ENCODE results near the gene SRGAP1.
"Not testable (repeated sequence)": the region's sequence is repeated elsewhere in the genome, so short reads cannot be mapped to it uniquely, and the experiment has no call there.

The SRGAP1 gene

GRCh38 chr12:63865448-63865847 is 20.9 kb downstream of the SRGAP1 start:
- DNase-seq: no peak

- DNase-seq: no peak
Measured at GRCh38 chr12:63867053-63867452, 22.6 kb downstream of the SRGAP1 start.

- DNase-seq: no peak
Measured at GRCh38 chr12:63869656-63870055, 25.2 kb downstream of the SRGAP1 start.

DNA sequence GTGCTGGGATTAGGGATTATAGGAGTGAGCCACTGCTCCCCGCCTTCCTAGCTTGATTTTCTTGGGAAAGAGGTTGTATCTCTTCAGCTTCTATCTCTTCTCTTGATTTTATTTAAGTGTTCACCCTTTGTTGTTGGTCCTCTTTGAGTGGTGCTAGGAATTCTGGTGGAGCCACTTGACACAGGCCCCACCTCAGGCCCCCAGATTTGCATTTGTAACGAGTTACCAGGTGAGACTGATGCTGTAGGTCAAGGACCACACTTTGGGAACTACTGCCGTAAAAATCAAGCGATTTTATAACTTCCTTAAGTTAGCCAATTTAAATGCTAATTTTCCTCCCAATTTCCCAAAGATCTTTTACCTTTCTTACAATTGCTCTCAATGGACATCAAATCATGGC is 26.3 kb downstream of the SRGAP1 start:
- DNase-seq: no peak

- no peak for DNase-seq
Measured at GRCh38 chr12:63874897-63875480, 30.5 kb downstream of the SRGAP1 start.

DNA sequence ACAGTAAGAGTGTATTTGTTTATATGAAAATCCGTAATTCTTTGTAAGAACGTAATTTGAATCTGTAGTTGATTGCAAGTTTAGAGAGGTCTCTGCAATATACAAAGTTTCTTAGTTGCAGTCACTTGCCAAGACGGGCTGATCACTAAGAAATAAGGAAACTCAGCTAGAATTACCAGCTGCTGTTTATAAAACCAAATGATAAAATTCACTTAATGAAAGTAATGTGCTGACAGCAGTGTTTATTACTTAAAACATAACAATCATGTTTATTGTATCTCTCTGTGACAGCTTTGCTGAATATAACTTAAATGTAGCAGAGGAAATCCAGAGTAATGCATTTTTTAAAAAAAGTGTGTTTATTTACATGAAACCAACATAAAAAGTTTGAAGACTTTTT is 31.2 kb downstream of the SRGAP1 start:
- no peak for DNase-seq

GRCh38 chr12:63876980-63877379 is 32.5 kb downstream of the SRGAP1 start:
- DNase-seq: no peak

DNA sequence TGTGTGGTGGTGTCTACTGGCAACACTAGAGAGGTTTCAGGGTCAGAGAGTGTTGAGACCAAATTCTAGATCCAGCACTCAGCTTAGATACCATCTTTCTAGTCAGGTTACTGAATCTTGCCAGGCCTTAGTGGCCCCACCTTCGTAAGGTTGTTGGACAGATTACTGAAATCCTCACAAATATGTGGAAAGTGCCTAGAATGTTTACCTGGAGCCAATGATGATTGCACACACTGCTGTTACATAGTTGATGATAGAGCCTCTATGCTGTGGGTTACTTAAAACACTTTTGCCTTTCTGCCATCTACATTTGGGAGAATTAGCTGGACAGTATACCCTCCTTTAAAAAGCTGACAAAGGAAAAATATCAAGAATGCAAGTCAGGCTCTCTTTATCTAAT is 33.2 kb downstream of the SRGAP1 start:
- DNase-seq: no peak

GRCh38 chr12:63880235-63880634 is 35.7 kb downstream of the SRGAP1 start:
- not testable (repeated sequence) for DNase-seq

GRCh38 chr12:63880742-63881263 is 36.3 kb downstream of the SRGAP1 start:
- DNase-seq: no peak

DNA sequence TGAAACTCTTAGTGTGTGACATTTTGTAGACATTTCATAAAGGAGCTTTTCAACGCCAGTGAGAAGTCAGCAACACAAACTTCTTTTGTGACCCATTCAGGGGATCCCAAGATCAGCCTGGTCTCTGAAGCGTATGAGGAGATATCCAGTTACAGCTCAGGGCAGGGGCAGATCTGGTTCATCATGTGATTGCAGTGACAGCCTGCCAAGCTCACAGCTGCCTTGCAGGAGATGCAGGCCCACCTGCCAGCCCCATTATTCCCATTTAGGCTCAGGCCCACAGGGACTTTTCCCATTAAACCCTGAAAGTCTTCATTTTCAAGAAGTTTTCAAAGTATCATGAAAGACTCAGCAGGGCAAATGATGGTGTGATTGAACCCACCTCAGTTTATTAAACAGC is 38.3 kb downstream of the SRGAP1 start:
- peak in 7 of 58 donors; percentile 0 to 8 (median 4) for DNase-seq

- no peak for DNase-seq
Measured at GRCh38 chr12:63885401-63885800, 40.9 kb downstream of the SRGAP1 start.

DNA sequence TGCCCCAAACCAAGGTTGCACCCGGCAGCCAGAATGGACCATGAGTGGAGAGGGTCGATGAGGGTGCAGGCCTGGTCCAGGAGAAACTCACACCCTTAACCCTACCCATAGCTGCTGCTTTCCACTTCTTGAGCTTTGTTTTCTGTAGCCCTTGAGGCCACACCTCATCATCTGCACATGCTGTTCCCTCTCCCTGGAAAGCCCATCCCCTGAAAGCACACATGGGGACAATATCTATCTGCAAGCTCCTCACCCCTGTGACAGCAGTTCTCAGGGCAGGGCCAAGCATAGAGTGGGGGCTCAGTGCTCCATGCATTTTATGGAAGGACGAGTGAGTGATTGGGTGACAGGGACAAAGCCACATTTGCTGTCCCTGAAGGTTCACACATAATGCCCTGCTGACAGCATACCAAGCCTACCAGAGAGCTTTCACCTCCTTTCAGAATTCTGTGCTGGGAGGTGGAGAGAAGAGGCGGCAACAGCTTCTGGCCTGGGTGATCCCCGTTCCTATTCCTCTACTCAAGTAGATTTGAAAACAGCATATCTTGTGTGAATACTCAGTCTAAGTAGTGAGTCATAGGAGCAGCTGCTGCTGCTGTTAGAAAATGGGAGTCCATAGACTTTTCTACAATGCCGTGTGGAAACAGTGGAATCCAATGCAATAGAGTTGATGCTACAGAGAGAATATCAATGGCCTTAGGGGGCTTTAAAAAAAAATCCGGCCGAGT is 44.6 kb downstream of the SRGAP1 start:
- DNase-seq: peak in 3 of 58 donors; percentile 2 to 9 (median 6)

DNA sequence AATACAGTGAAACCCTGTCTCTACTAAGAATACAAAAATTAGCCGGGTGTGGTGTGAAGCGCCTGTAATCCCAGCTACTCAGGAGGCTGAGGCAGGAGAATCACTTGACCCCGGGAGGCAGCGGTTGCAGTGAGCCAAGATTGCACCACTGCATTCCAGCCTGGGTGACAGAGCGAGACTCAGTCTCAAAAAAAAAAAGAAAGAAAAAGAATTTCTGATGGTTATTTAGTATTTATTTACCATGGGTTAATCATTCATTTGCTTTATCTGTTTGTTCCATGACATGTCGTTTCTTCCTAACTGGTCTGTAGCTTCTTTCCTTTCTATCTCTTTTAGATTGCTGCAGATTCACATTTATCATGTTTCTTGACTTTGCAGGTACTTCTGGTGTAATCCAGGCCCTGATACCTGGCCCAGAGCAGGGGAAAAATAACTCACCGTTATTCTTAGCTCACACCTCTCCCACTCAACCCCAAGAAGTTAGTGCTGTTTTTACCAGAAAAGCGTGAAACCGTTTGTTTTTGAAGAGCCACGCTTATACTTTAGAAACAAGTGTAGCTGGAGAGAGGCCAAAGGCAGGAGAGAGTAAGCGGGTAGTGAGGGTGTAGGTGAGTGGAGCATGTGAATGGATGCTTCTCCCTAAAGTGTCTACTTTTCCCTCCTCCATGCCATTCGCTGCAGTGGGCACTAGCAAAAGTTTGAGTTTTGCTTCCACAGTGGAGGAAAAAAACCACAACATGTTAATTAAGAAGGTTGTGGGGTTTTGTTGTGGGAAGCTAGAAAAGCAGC is 45.4 kb downstream of the SRGAP1 start:
- no peak for DNase-seq

DNA sequence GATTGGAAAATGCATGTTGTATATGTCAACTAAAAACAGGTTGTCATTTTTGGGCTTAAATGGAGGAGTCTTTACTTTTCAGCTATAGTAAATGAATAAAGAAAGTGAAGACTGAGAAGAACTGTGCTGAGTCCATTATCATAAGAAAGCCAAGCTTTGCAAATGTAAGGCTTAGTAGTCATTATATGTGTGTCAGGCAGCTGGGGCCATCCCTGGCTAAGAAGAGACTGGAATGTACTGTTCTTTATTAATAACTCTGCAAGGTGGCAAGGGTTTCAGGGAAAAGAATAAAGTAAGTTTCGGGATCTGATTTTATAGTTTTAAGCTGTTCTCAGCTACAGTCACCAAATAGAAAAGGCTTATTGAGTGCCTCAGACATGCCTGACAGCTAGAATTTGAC is 48.7 kb downstream of the SRGAP1 start:
- DNase-seq: no peak

GRCh38 chr12:63894132-63894531 is 49.6 kb downstream of the SRGAP1 start:
- DNase-seq: no peak

GRCh38 chr12:63895841-63896240 is 51.3 kb downstream of the SRGAP1 start:
- DNase-seq: no peak

DNA sequence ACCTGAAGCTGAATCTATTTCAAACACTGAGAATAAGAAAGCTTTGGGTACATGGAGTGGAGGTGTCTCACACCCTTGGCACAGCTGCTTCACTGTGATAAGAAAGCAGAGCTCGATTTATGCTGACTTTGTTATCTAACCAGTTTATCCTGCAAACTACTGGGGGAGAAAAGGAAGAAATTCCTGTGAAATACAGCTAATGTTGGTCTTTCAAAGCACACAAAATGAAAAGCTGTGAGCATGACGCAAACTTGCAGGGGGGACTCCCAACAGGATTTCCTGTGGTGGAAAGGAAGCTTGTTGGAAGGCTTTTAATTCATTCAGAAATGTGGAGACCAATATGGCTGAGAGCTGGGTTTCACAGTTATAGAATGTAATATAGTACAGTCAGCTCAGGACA is 53.4 kb downstream of the SRGAP1 start:
- no peak for DNase-seq

DNA sequence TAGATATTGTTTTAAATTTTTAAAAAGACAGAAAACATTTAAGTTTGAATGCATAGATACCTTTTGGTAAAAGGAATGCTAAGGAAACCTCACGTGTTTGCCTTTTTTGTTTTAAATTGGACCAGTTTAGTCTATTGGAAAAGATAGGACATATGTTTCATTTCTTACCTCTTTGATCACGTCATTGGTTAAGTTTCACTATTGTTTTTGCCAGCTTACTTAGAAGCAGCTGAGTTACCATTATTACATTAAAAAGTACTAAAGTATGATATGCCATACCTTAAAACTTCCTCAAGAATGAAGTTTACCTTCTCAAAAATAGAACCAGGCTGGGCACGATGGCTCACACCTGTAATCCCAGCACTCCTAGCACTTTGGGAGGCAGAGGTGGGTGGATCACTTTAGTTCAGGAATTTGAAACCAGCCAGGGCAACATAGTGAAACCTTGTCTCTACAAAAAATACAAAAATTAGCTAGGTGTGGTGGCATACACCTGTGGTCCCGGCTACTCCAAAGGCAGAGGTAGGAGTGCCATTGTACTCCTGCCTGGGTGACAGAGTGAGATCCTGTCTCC is 54.4 kb downstream of the SRGAP1 start:
- DNase-seq: no peak

- no peak for DNase-seq
Measured at GRCh38 chr12:63899396-63899795, 54.9 kb downstream of the SRGAP1 start.

DNA sequence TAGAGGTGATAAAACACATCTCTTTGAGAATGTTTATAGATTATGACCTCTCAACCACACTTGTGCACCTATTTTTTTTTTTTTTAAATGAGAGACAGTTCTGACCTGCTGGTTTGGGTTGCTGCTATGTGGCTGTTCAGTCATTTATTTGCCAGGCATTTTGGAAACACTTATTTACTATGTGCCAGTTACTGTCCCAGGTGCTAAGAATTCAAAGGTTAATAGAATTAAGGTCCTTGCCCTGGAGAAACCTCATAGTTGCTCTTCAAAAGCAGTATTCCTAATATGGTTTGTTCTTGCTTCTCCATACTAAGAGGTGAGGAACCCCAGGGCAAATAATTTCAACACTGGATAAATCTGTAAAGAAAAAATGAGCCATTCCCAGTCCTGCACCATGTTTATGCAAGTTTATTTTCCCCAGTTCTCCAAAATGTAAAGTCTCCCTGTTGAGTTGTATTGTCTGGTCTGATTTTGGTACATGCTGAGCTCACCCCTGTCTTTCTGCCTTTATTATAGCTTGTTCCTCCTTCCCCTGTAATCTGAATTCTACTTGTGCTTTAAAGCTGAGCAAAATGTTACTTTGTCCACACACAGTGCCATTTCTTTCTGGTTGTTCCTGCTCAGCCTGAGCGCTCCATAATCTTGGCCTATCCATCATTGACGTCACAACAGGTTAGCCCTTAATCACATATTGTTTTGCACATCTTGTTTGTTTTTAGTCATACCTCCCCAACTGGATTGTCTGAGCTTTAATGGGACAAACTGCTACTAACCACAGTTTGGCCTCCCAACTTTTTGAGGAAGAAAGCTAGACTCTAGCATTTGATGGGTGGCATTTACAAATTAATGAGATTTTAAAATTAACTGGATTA is 56.7 kb downstream of the SRGAP1 start:
- DNase-seq: no peak
